HepG2 (cell line): ENCODE results near the gene ERMAP. TPM values are rescaled to one million over a fixed set of nuclear protein-coding genes. Genes with fewer than 3 reads are reported as not detected.

Experiments used
- ATF1 ChIP-seq: IDR thresholded peaks from 2 replicates; pipeline ENCODE4 v1.6.1; 2016; ENCODE audit warnings: mild to moderate bottlenecking, control low read depth
- ELF1 ChIP-seq: sonication (generic); formaldehyde crosslinking; IDR thresholded peaks from 2 replicates; pipeline ENCODE4 v1.4.0; 2020; ENCODE audit warnings: missing genetic modification reagents
- FUBP1 ChIP-seq: sonication (generic); formaldehyde crosslinking; IDR thresholded peaks from 2 replicates; pipeline ENCODE4 v1.5.1; 2020; ENCODE audit warnings: missing genetic modification reagents, mild to moderate bottlenecking, borderline replicate concordance
- HES4 ChIP-seq: sonication (generic); formaldehyde crosslinking; IDR thresholded peaks from 2 replicates; pipeline ENCODE4 v1.9.0; 2021; ENCODE audit warnings: mild to moderate bottlenecking, missing genetic modification reagents, borderline replicate concordance
- HNRNPK ChIP-seq: fragments of 200-400 bp; formaldehyde crosslinking; IDR thresholded peaks from 2 replicates; pipeline ENCODE4 v1.6.1; 2018; ENCODE audit warnings: low read length, low read depth, moderate library complexity, mild to moderate bottlenecking; ENCODE audit not compliant: poor library complexity, severe bottlenecking
- IKZF1 ChIP-seq: fragments of 450-650 bp; IDR thresholded peaks from 2 replicates; pipeline ENCODE4 v1.7.1; 2016
- ISX ChIP-seq: sonication (generic); formaldehyde crosslinking; conservative IDR thresholded peaks from 2 replicates; pipeline ENCODE4 v1.5.0; 2020; ENCODE audit warnings: missing genetic modification reagents
- JUND ChIP-seq: sonication (generic); formaldehyde crosslinking; IDR thresholded peaks from 2 replicates; pipeline ENCODE4 v1.8.0; 2022; ENCODE audit warnings: mild to moderate bottlenecking, missing genetic modification reagents
- MXD4 ChIP-seq: IDR thresholded peaks from 2 replicates; pipeline ENCODE4 v1.6.1; 2016; ENCODE audit warnings: mild to moderate bottlenecking, missing biosample characterization, missing genetic modification reagents
- PHF8 ChIP-seq: sonication (generic); formaldehyde crosslinking; IDR thresholded peaks from 2 replicates; pipeline ENCODE4 v1.5.0; 2020; ENCODE audit warnings: missing genetic modification reagents
- RFXAP ChIP-seq: sonication (generic); formaldehyde crosslinking; IDR thresholded peaks from 2 replicates; pipeline ENCODE4 v1.4.0; 2020; ENCODE audit warnings: missing genetic modification reagents, borderline replicate concordance
- SKIL ChIP-seq: sonication (generic); formaldehyde crosslinking; IDR thresholded peaks from 2 replicates; pipeline ENCODE4 v1.8.0; 2022; ENCODE audit warnings: missing genetic modification reagents, mild to moderate bottlenecking, moderate library complexity, borderline replicate concordance
- SRY ChIP-seq: sonication (generic); formaldehyde crosslinking; IDR thresholded peaks from 2 replicates; pipeline ENCODE4 v1.8.0; 2022; ENCODE audit warnings: mild to moderate bottlenecking, missing genetic modification reagents
- TARDBP ChIP-seq: sonication (generic); formaldehyde crosslinking; IDR thresholded peaks from 2 replicates; pipeline ENCODE4 v1.8.0; 2022; ENCODE audit warnings: mild to moderate bottlenecking, missing genetic modification reagents
- TEAD3 ChIP-seq: optimal IDR thresholded peaks from 2 replicates; pipeline ENCODE3; 2016; ENCODE audit warnings: borderline replicate concordance
- YEATS2 ChIP-seq: sonication (generic); formaldehyde crosslinking; IDR thresholded peaks from 2 replicates; pipeline ENCODE4 v1.4.0; 2020; ENCODE audit warnings: missing genetic modification reagents, borderline replicate concordance
- YY1 ChIP-seq: IDR thresholded peaks from 2 replicates; pipeline ENCODE4 v1.6.1; 2011; ENCODE audit warnings: low read length, low read depth, moderate library complexity, mild to moderate bottlenecking; ENCODE audit not compliant: insufficient read depth, insufficient replicate concordance
- ZBTB38 ChIP-seq: sonication (generic); formaldehyde crosslinking; IDR thresholded peaks from 2 replicates; pipeline ENCODE4 v1.5.1; 2020; ENCODE audit warnings: mild to moderate bottlenecking, missing genetic modification reagents
- ZNF574 ChIP-seq: sonication (generic); formaldehyde crosslinking; IDR thresholded peaks from 2 replicates; pipeline ENCODE4 v1.4.0; 2020; ENCODE audit warnings: missing genetic modification reagents
- ZNF614 ChIP-seq: IDR thresholded peaks from 2 replicates; pipeline ENCODE4 v1.6.1; 2018; ENCODE audit warnings: missing biosample characterization, missing genetic modification reagents, inconsistent platforms, borderline replicate concordance
- ZNF619 ChIP-seq: sonication (generic); formaldehyde crosslinking; IDR thresholded peaks from 2 replicates; pipeline ENCODE4 v1.4.0; 2020; ENCODE audit warnings: mild to moderate bottlenecking, missing genetic modification reagents
- ZNF709 ChIP-seq: sonication (generic); formaldehyde crosslinking; IDR thresholded peaks from 2 replicates; pipeline ENCODE4 v1.5.0; 2020; ENCODE audit warnings: mild to moderate bottlenecking, missing genetic modification reagents
- ZNF780A ChIP-seq: sonication (generic); formaldehyde crosslinking; IDR thresholded peaks from 2 replicates; pipeline ENCODE4 v1.8.0; 2022; ENCODE audit warnings: mild to moderate bottlenecking, missing genetic modification reagents, moderate library complexity
- ZSCAN21 ChIP-seq: sonication (generic); formaldehyde crosslinking; IDR thresholded peaks from 2 replicates; pipeline ENCODE4 v1.8.0; 2022; ENCODE audit warnings: mild to moderate bottlenecking, missing genetic modification reagents, moderate library complexity, borderline replicate concordance
- polyA plus RNA-seq, 8 experiments: library from polyadenylated mRNA; depleted of rRNA in 3 of 8; stranded (reverse) in 7 of 8; unstranded in 1 of 8; fragments of >200 nt; fragmentation: Illumina TruSeq in 4 of 8; extraction: Trizol in 4 of 8; gene quantifications; 2 replicates each; pipeline versions ENCODE4 v1.2.1 to v1.2.3, GENCODE V29; 2011 to 2016; ENCODE audit warnings: low read depth in 4 of 8, missing spikeins in 1 of 8, mixed read lengths in 1 of 8; ENCODE audit not compliant: insufficient read depth in 1 of 8
- total RNA-seq, 5 experiments: library from RNA; depleted of rRNA; stranded (reverse); fragments of >200 nt; fragmentation: Illumina TruSeq; extraction: Trizol; gene quantifications; 2 replicates each; pipeline ENCODE4 v1.2.3, GENCODE V29; 2016; ENCODE audit warnings: low read depth in 1 of 5

ERMAP gene
- total and polyA plus RNA-seq, 2 of the 13 experiments (the other 11 are each of a cell fraction or from before 2014, with no cell fraction given): 2.2 to 4.4 TPM

- TF ChIP-seq IKZF1: no peak
- TF ChIP-seq YY1: peak; percentile 93
- TF ChIP-seq FUBP1 (CRISPR knock-in tag): no peak
- TF ChIP-seq TARDBP (CRISPR knock-in tag): peak; percentile 23; the same call in 1 of the 2 replicates
- 0 out of 2 replicates have a peak, but pooled peaks have one; percentile 19 for TF ChIP-seq SKIL
- TF ChIP-seq ZNF709 (CRISPR knock-in tag): no peak; the same call in 1 of the 2 replicates
- no peak for TF ChIP-seq SRY (CRISPR knock-in tag)
- peak; percentile 84 for TF ChIP-seq PHF8 (CRISPR knock-in tag)
- no peak for TF ChIP-seq ATF1 (CRISPR knock-in tag)
- TF ChIP-seq JUND: no peak
- no peak for TF ChIP-seq ELF1 (CRISPR knock-in tag)
- TF ChIP-seq TEAD3 (CRISPR knock-in tag): no peak
- TF ChIP-seq ZNF574 (CRISPR knock-in tag): peak; percentile 62; the same call in 1 of the 2 replicates
- no peak for TF ChIP-seq MXD4 (CRISPR knock-in tag)
- TF ChIP-seq ZNF614 (CRISPR knock-in tag): no peak; the same call in 1 of the 2 replicates
- TF ChIP-seq ZBTB38: peak; percentile 10; the same call in 1 of the 2 replicates
- no peak for TF ChIP-seq HNRNPK
- TF ChIP-seq RFXAP (CRISPR knock-in tag): peak; percentile 37; the same call in 1 of the 2 replicates
- TF ChIP-seq ZNF619: no peak
- TF ChIP-seq YEATS2 (CRISPR knock-in tag): no peak
- TF ChIP-seq ZNF780A (CRISPR knock-in tag): no peak
- no peak; the same call in 1 of the 2 replicates for TF ChIP-seq HES4 (CRISPR knock-in tag)
- TF ChIP-seq ISX (CRISPR knock-in tag): no peak
- 0 out of 2 replicates have a peak, but pooled peaks have one; percentile 7 for TF ChIP-seq ZSCAN21 (CRISPR knock-in tag)
Measured at GRCh38 chr1:42816585-42817439, at the start of gene ERMAP, which contains the start of gene SVBP (continued).
